ENCODE measurements around the gene DGKZ.

DGKZ gene

GRCh38 chr11:46408407-46408986, 61.2 kb downstream of the DGKZ start:
- Histone ChIP-seq H3K27ac (no peak overlapping the region), H3K4me3 (IDR thresholded peaks at IDR 0.05; ENCODE audit: insufficient read depth, low read depth, low read length) (no peak overlapping the region), H3K27me3 (ENCODE audit: insufficient read depth, low read depth) (no peaks in the 10 kb centered on the region), H2AFZ (ENCODE audit: low read depth) (no peak overlapping the region), H3K9ac (no peak overlapping the region), H3K36me3 (ENCODE audit: insufficient read depth) (no peaks in the 10 kb centered on the region), H3K79me2 (ENCODE audit: insufficient read depth, low read depth) (no peaks in the 10 kb centered on the region), H3K4me1 (ENCODE audit: low read depth, poor library complexity, severe bottlenecking) (no peaks in the 10 kb centered on the region), H4K20me1 (ENCODE audit: insufficient read depth) (no peaks in the 10 kb centered on the region), H3K4me2 (no peak overlapping the region)
- TF ChIP-seq, protein P1, sequence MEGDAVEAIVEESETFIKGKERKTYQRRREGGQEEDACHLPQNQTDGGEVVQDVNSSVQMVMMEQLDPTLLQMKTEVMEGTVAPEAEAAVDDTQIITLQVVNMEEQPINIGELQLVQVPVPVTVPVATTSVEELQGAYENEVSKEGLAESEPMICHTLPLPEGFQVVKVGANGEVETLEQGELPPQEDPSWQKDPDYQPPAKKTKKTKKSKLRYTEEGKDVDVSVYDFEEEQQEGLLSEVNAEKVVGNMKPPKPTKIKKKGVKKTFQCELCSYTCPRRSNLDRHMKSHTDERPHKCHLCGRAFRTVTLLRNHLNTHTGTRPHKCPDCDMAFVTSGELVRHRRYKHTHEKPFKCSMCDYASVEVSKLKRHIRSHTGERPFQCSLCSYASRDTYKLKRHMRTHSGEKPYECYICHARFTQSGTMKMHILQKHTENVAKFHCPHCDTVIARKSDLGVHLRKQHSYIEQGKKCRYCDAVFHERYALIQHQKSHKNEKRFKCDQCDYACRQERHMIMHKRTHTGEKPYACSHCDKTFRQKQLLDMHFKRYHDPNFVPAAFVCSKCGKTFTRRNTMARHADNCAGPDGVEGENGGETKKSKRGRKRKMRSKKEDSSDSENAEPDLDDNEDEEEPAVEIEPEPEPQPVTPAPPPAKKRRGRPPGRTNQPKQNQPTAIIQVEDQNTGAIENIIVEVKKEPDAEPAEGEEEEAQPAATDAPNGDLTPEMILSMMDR (conservative IDR thresholded peaks at IDR 0.05; ENCODE audit: low read depth, low read length), result no peak

DNA sequence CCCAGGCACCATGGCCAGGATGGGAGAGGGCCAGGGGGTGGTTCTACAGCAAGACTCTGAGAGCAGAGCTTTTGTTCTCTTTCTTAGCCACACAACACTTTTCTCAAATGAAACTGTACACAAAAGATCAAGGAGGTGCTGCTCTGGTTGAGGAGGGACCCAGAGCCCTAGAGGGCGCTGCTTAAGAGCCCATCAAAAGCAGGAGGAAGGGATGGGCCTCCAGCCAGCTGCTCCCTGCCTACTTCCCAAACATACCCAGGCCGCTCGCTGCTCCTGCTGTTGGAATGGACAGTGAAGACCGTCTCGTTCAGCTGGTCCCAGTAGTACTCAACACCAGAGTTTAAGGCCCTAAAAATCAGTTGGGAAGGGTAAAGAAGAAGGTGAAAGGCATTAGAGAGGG, 62.8 kb downstream of the DGKZ start:
- H3K4me3 ChIP-seq (IDR thresholded peaks at IDR 0.05; ENCODE audit: insufficient read depth, low read depth, low read length), result no peak overlapping the region
- H3K27me3 ChIP-seq (ENCODE audit: insufficient read depth, low read depth), result no peaks in the 10 kb centered on the region
- TF ChIP-seq, protein P1 (conservative IDR thresholded peaks at IDR 0.05; ENCODE audit: low read depth, low read length), result 0 out of 2 replicates have a peak, but pooled peaks have one; percentile 18
- H3K27ac ChIP-seq, result no peak overlapping the region
- no peaks in the 10 kb centered on the region for H3K4me1 ChIP-seq (ENCODE audit: low read depth, poor library complexity, severe bottlenecking)
- no peaks in the 10 kb centered on the region for H3K79me2 ChIP-seq (ENCODE audit: insufficient read depth, low read depth)
- no peak overlapping the region for H2AFZ ChIP-seq (ENCODE audit: low read depth)
- H4K20me1 ChIP-seq (ENCODE audit: insufficient read depth), result no peaks in the 10 kb centered on the region
- no peaks in the 10 kb centered on the region for H3K36me3 ChIP-seq (ENCODE audit: insufficient read depth)
- no peak overlapping the region for H3K4me2 ChIP-seq
- H3K9ac ChIP-seq, result no peak overlapping the region

DNA sequence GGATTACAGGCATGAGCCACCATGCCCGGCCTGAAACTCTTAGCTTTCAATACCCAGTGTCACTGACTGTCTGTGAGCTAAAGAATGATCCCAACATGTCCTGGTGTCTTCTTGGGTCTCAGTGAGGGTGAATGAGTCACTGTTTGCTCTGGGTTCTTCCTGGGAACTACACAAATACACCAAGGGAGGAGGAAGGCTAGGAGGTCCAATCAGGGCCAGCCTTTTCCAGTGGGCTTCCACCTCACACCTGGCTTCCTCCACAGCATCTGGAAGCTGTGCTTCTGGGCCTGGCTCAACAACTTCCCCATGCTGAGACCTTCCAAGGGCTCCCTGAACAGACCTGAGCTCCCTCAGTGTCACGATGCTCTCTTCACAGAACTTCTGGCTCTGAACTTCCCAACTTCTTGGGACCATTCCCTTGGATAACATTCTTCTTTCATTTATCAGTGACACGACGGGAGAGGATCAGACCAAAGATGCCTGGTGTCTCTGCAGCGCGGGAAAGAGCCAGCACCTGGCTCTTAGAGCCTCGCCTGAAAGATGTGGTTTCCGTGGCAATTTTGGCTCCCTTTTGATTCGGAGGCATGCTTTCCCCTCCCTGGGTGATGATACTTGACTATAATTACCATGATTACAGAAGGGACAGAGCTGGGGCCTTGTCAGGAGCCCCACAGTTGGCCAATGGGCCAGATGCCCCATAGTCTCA, 66.7 kb downstream of the DGKZ start:
- H3K79me2 ChIP-seq (ENCODE audit: insufficient read depth, low read depth), result no peaks in the 10 kb centered on the region
- H2AFZ ChIP-seq (ENCODE audit: low read depth), result no peak overlapping the region
- no peak overlapping the region for H3K9ac ChIP-seq
- no peaks in the 10 kb centered on the region for H3K27me3 ChIP-seq (ENCODE audit: insufficient read depth, low read depth)
- no peak overlapping the region for H3K4me3 ChIP-seq (IDR thresholded peaks at IDR 0.05; ENCODE audit: insufficient read depth, low read depth, low read length)
- H4K20me1 ChIP-seq (ENCODE audit: insufficient read depth), result no peaks in the 10 kb centered on the region
- H3K4me1 ChIP-seq (ENCODE audit: low read depth, poor library complexity, severe bottlenecking), result no peaks in the 10 kb centered on the region
- TF ChIP-seq, protein P1 (conservative IDR thresholded peaks at IDR 0.05; ENCODE audit: low read depth, low read length), result no peak
- no peak overlapping the region for H3K27ac ChIP-seq
- no peak overlapping the region for H3K4me2 ChIP-seq
- H3K36me3 ChIP-seq (ENCODE audit: insufficient read depth), result no peaks in the 10 kb centered on the region

GRCh38 chr11:46414466-46414796, 67.2 kb downstream of the DGKZ start:
- TF ChIP-seq, protein P1 (conservative IDR thresholded peaks at IDR 0.05; ENCODE audit: low read depth, low read length), result no peak
- Histone ChIP-seq H3K9ac (no peak overlapping the region), H3K79me2 (ENCODE audit: insufficient read depth, low read depth) (no peaks in the 10 kb centered on the region), H3K4me3 (IDR thresholded peaks at IDR 0.05; ENCODE audit: insufficient read depth, low read depth, low read length) (no peak overlapping the region), H3K4me2 (no peak overlapping the region), H3K27me3 (ENCODE audit: insufficient read depth, low read depth) (no peaks in the 10 kb centered on the region), H3K36me3 (ENCODE audit: insufficient read depth) (no peaks in the 10 kb centered on the region), H2AFZ (ENCODE audit: low read depth) (no peak overlapping the region), H4K20me1 (ENCODE audit: insufficient read depth) (no peaks in the 10 kb centered on the region), H3K27ac (no peak overlapping the region), H3K4me1 (ENCODE audit: low read depth, poor library complexity, severe bottlenecking) (no peaks in the 10 kb centered on the region)
